K562 treated with DMSO at 1 percent for 4 hours (cell line): ENCODE results near the gene APCS. TPM values are rescaled to one million over a fixed set of nuclear protein-coding genes. Genes with fewer than 3 reads are reported as not detected.

Experiments used
- total RNA-seq: library from RNA; unstranded; fragments of 300-600 nt; gene quantifications from 2 replicates; pipeline ENCODE4 v1.2.3, GENCODE V29; 2022; ENCODE audit not compliant: insufficient read depth

Gene APCS
- total RNA-seq, result not detected in 2 replicates

GRCh38 chr1:159587461-159587951 is at the start of gene APCS:
APCS (plus strand) TSS chr1:159587826; CDS start chr1:159587922, 96 bp downstream.

Other genes with a start within 250 kb of the APCS start
- not detected in 2 replicates for gene OR10J4, start 155.6 kb upstream of the APCS start, total RNA-seq
- gene OR10J1, start 148.1 kb upstream of the APCS start, total RNA-seq, result not detected in 2 replicates
- gene OR10J5, start 51.8 kb upstream of the APCS start, total RNA-seq, result not detected in 2 replicates
- not detected in 2 replicates for gene CRP, start 126.8 kb downstream of the APCS start, total RNA-seq
- gene DUSP23, start 193.1 kb downstream of the APCS start, total RNA-seq, result 51.9 and 53.3 TPM in 2 replicates
- gene FCRL6, start 214.5 kb downstream of the APCS start, total RNA-seq, result not detected in 2 replicates
- not detected in 2 replicates for gene SLAMF8, start 239.0 kb downstream of the APCS start, total RNA-seq